HepG2 (cell line): Measurements from ENCODE around the gene GPM6B. TPM values are rescaled to one million over a fixed set of nuclear protein-coding genes. Genes with fewer than 3 reads are reported as not detected.

Experiments used
- ATAC-seq: fragments of 200-7000 bp; cut with Tn5 transposase; 3 replicates; pipeline ENCODE4 v1.9.1; 2020; ENCODE audit warnings: mild to moderate bottlenecking, moderate library complexity
- BruUV-seq: library from RNA; stranded (reverse); fragments of 400-500 nt; replicated peaks from 2 replicates; lab custom pipeline; 2021; lab: Mats Ljungman, UMichigan
- CTCF ChIA-PET: fragments of 300-600 bp; formaldehyde crosslinking; extraction: SDS; loops from one replicate; lab custom pipeline; 2021; ENCODE audit warnings: low total read pairs, inconsistent platforms, low intra/inter-chr PET ratio; lab: Yijun Ruan, JAX
- POLR2A ChIA-PET: fragments of 350-600 bp; sonication (Branson Sonifier 250); formaldehyde crosslinking; loops from one replicate; lab custom pipeline; 2020; ENCODE audit warnings: antibody characterized with exemption, inconsistent platforms; lab: Yijun Ruan, JAX
- DNase-seq: peaks from one replicate; pipeline ENCODE4 v3.0.0-alpha.2; 2015; ENCODE audit warnings: low spot score
- FAIRE-seq: peaks from 3 replicates; lab custom pipeline; 2011; peaks lifted over from hg19 to GRCh38; lab: Jason Lieb, UNC
- H2AFZ ChIP-seq: one replicate; pipeline ENCODE4 v1.6.1; 2011; ENCODE audit warnings: low read length, inconsistent platforms
- H3K27ac ChIP-seq: fragments of 300-600 bp; 3 replicates; pipeline ENCODE4 v1.8.0; 2011; ENCODE audit warnings: mixed run types, mild to moderate bottlenecking, mixed read lengths, low read length, inconsistent platforms; ENCODE audit not compliant: insufficient read depth; ENCODE audit errors: extremely low read length
- H3K27me3 ChIP-seq, 2 experiments: fragments of 200-600 bp in 1 of 2; 2 replicates in 1 of 2; 3 replicates in 1 of 2; pipeline versions ENCODE4 v1.6.0 to v1.8.0; 2011; ENCODE audit warnings: low read length in 2 of 2, mild to moderate bottlenecking in 2 of 2, moderate library complexity in 2 of 2, inconsistent platforms in 1 of 2; ENCODE audit not compliant: insufficient read depth in 2 of 2, control insufficient read depth in 1 of 2
- H3K36me3 ChIP-seq, 2 experiments: fragments of 200-600 bp in 1 of 2; replicated peaks in 1 of 2; 2 replicates in 1 of 2; 3 replicates in 1 of 2; pipeline versions ENCODE4 v1.5.1 to v1.8.0; 2011; ENCODE audit warnings: low read length in 2 of 2, inconsistent platforms in 1 of 2; ENCODE audit not compliant: insufficient read depth in 2 of 2, control insufficient read depth in 1 of 2
- H3K4me1 ChIP-seq: 2 replicates; pipeline ENCODE4 v1.5.1; 2012; ENCODE audit warnings: low read length, inconsistent platforms; ENCODE audit not compliant: insufficient read depth
- H3K4me2 ChIP-seq: 2 replicates; pipeline ENCODE4 v1.6.0; 2011; ENCODE audit warnings: low read depth, low read length, inconsistent platforms
- H3K4me3 ChIP-seq, 3 experiments: fragments of 200-600 bp in 1 of 3; sonication (generic), shearing (Covaris generic) in 1 of 3; replicated peaks in 1 of 3; 2 replicates each; pipeline ENCODE4 v1.5.1; 2011 to 2016; ENCODE audit warnings: low read length in 3 of 3, inconsistent platforms in 2 of 3, low read depth in 2 of 3, mild to moderate bottlenecking in 2 of 3, control low read depth in 1 of 3, mixed read lengths in 1 of 3; ENCODE audit not compliant: insufficient read depth in 1 of 3
- H3K79me2 ChIP-seq: one replicate; pipeline ENCODE4 v1.6.1; 2011; ENCODE audit warnings: low read length, inconsistent platforms; ENCODE audit not compliant: insufficient read depth
- H3K9ac ChIP-seq: 2 replicates; pipeline ENCODE4 v1.6.0; 2011; ENCODE audit warnings: mild to moderate bottlenecking, low read depth, low read length, inconsistent platforms; ENCODE audit not compliant: insufficient read depth
- H3K9me3 ChIP-seq: 2 replicates; pipeline ENCODE4 v1.5.1; 2012; ENCODE audit warnings: mild to moderate bottlenecking, low read length
- H4K20me1 ChIP-seq: 2 replicates; pipeline ENCODE4 v1.6.0; 2011; ENCODE audit warnings: inconsistent platforms, mild to moderate bottlenecking, low read length, moderate library complexity; ENCODE audit not compliant: insufficient read depth
- CEBPG ChIP-seq: IDR thresholded peaks from 2 replicates; pipeline ENCODE4 v1.6.1; 2016
- HDAC6 ChIP-seq: fragments of 200-600 bp; sonication (generic); IDR thresholded peaks from 2 replicates; pipeline ENCODE4 v1.7.0; 2017; ENCODE audit warnings: mild to moderate bottlenecking, antibody characterized with exemption, low read length, low read depth
- HNF4G ChIP-seq, 2 experiments: sonication (generic) in 1 of 2; formaldehyde crosslinking in 1 of 2; IDR thresholded peaks; 2 replicates each; pipeline versions ENCODE4 v1.4.0 to v1.6.1; 2011 to 2020; ENCODE audit warnings: borderline replicate concordance in 2 of 2, low read depth in 2 of 2, mild to moderate bottlenecking in 2 of 2, low read length in 1 of 2, missing genetic modification reagents in 1 of 2, moderate library complexity in 1 of 2
- KLF9 ChIP-seq: IDR thresholded peaks from 2 replicates; pipeline ENCODE4 v1.6.1; 2016; ENCODE audit warnings: low read depth
- NFE2L1 ChIP-seq: sonication (generic); formaldehyde crosslinking; IDR thresholded peaks from 2 replicates; pipeline ENCODE4 v1.4.0; 2020; ENCODE audit warnings: missing genetic modification reagents, mild to moderate bottlenecking, borderline replicate concordance
- PAX8 ChIP-seq: sonication (generic); formaldehyde crosslinking; IDR thresholded peaks from 2 replicates; pipeline ENCODE4 v1.8.0; 2022; ENCODE audit warnings: mild to moderate bottlenecking, missing genetic modification reagents, borderline replicate concordance
- POLR2G ChIP-seq: fragments of 200-400 bp; formaldehyde crosslinking; IDR thresholded peaks from 2 replicates; pipeline ENCODE4 v1.6.1; 2018; ENCODE audit warnings: mild to moderate bottlenecking, low read depth, low read length, moderate library complexity
- RFX3 ChIP-seq: IDR thresholded peaks from 2 replicates; pipeline ENCODE4 v1.6.1; 2016; ENCODE audit warnings: missing biosample characterization, missing genetic modification reagents
- SOX13 ChIP-seq, 3 experiments: fragments of 450-650 bp in 1 of 3; sonication (generic) in 1 of 3; formaldehyde crosslinking in 1 of 3; IDR thresholded peaks in 2 of 3; conservative IDR thresholded peaks in 1 of 3; 2 replicates each; pipeline versions ENCODE4 v1.5.0 to v1.6.1; 2016 to 2020; ENCODE audit warnings: antibody characterized with exemption in 1 of 3, mild to moderate bottlenecking in 1 of 3, missing compliant biosample characterization in 1 of 3, missing genetic modification reagents in 1 of 3, moderate library complexity in 1 of 3
- SRY ChIP-seq: sonication (generic); formaldehyde crosslinking; IDR thresholded peaks from 2 replicates; pipeline ENCODE4 v1.8.0; 2022; ENCODE audit warnings: mild to moderate bottlenecking, missing genetic modification reagents
- ZBTB44 ChIP-seq: sonication (generic); formaldehyde crosslinking; IDR thresholded peaks from 2 replicates; pipeline ENCODE4 v1.4.0; 2020; ENCODE audit warnings: missing genetic modification reagents
- ZFP36L1 ChIP-seq: sonication (generic); formaldehyde crosslinking; IDR thresholded peaks from 2 replicates; pipeline ENCODE4 v1.8.0; 2022; ENCODE audit warnings: mild to moderate bottlenecking, missing genetic modification reagents, moderate library complexity
- ZNF264 ChIP-seq: sonication (generic); formaldehyde crosslinking; IDR thresholded peaks from 2 replicates; pipeline ENCODE4 v1.4.0; 2020; ENCODE audit warnings: missing genetic modification reagents
- ZNF331 ChIP-seq: sonication (generic); formaldehyde crosslinking; IDR thresholded peaks from 2 replicates; pipeline ENCODE4 v1.4.0; 2020; ENCODE audit warnings: missing genetic modification reagents
- WGBS: methylation state at CpG from one replicate; pipeline ENCODE4 v1.1.6; 2017; ENCODE audit warnings: low lambda C conversion rate; 5-methylcytosine and 5-hydroxymethylcytosine counted together
- in situ Hi-C: cut with HindIII; loops from 2 replicates; pipeline ENCODE4 v1.10.0; 2017; ENCODE audit warnings: low pct_unique_long_range_greater_than_20kb; ENCODE audit not compliant: extremely low pct_ligation_motif_present
- intact Hi-C: fragments of 100-400 bp; cut with micrococcal nuclease; formaldehyde crosslinking; loops from one replicate; pipeline ENCODE4 v1.10.0; 2022; ENCODE audit not compliant: unreplicated experiment
- polyA plus RNA-seq, 8 experiments: library from polyadenylated mRNA; depleted of rRNA in 3 of 8; stranded (reverse) in 7 of 8; unstranded in 1 of 8; fragments of >200 nt; fragmentation: Illumina TruSeq in 4 of 8; extraction: Trizol in 4 of 8; gene quantifications; 2 replicates each; pipeline versions ENCODE4 v1.2.1 to v1.2.3, GENCODE V29; 2011 to 2016; ENCODE audit warnings: low read depth in 4 of 8, missing spikeins in 1 of 8, mixed read lengths in 1 of 8; ENCODE audit not compliant: insufficient read depth in 1 of 8
- total RNA-seq, 5 experiments: library from RNA; depleted of rRNA; stranded (reverse); fragments of >200 nt; fragmentation: Illumina TruSeq; extraction: Trizol; gene quantifications; 2 replicates each; pipeline ENCODE4 v1.2.3, GENCODE V29; 2016; ENCODE audit warnings: low read depth in 1 of 5

Gene GPM6B
- total and polyA plus RNA-seq, 2 of the 13 experiments (the other 11 are each of a cell fraction or from before 2014, with no cell fraction given) = not detected

DNA sequence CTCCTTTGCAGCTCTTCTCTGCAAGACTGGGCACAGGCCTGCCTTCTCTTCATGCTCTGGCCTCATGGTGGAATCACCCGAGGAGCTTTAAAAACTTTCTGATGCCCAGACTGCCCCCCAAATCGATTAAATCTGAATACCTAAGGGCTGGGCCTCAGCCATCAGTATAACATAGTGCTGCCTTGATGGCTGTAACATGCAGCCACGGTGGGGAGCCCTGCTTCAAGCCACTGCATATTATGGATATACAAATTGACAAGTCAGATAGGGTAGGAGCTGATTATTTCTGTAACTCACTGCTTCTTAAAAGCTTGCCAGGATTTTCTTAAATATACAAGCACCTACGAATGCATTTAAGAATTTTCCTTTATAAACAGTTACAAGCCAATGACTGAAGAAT lies 40.5 kb downstream of the GPM6B start:
- 0 out of 5 replicates have a peak, but pooled peaks cover 0 to 4% of the 10 kb centered on the region in 2 experiments for H3K36me3 ChIP-seq
- DNase-seq (no peak), FAIRE-seq (no peak), ATAC-seq (no peak)
- no peaks in the 10 kb centered on the region for H3K27me3 ChIP-seq
- H3K4me3 ChIP-seq = no peak overlapping the region
- ChIA-PET CTCF (no interaction called here), POLR2A (no interaction called here)
- no peaks in the 10 kb centered on the region; the same call in 1 of the 2 replicates for H3K4me1 ChIP-seq
- H3K27ac ChIP-seq = no peak overlapping the region
- no peaks in the 10 kb centered on the region for H3K9me3 ChIP-seq
- no peak overlapping the region for H3K9ac ChIP-seq
- intact Hi-C loops = no loop called here
- H3K79me2 ChIP-seq = no peaks in the 10 kb centered on the region
- H3K4me2 ChIP-seq = no peak overlapping the region
- TF ChIP-seq NFE2L1 (CRISPR knock-in tag) (no peak), ZFP36L1 (CRISPR knock-in tag) (no peak), ZNF264 (no peak), KLF9 (CRISPR knock-in tag) (no peak), SOX13 (IDR thresholded peaks at IDR 0.05) (no peak), SOX13 (CRISPR knock-in tag; conservative IDR thresholded peaks at IDR 0.05 in 1 of 2, IDR thresholded peaks at IDR 0.05 in 1 of 2) (no peak), PAX8 (CRISPR knock-in tag) (no peak), HNF4G (IDR thresholded peaks at IDR 0.05; ENCODE audit: borderline replicate concordance, low read depth, low read length) (no peak), HNF4G (CRISPR knock-in tag; IDR thresholded peaks at IDR 0.05; ENCODE audit: borderline replicate concordance, low read depth) (no peak), ZNF331 (CRISPR knock-in tag) (no peak), ZBTB44 (CRISPR knock-in tag) (no peak), CEBPG (no peak), RFX3 (CRISPR knock-in tag) (no peak), POLR2G (no peak), SRY (CRISPR knock-in tag) (no peak), HDAC6 (no peak)
- in situ Hi-C loops = no loop called here
- no TSS peak for BruUV-seq
- 95% methylated on average over 2 of the region's 4 CpGs for WGBS
- H2AFZ ChIP-seq = no peak overlapping the region
- no peaks in the 10 kb centered on the region for H4K20me1 ChIP-seq
